HepG2 (cell line): Measurements from ENCODE around the gene AMZ1.

Experiments
- ARHGAP35 ChIP-seq: sonication (generic); formaldehyde crosslinking; IDR thresholded peaks from 2 replicates; pipeline ENCODE4 v1.9.0; 2022; ENCODE audit warnings: mild to moderate bottlenecking, inconsistent platforms, moderate library complexity, missing genetic modification reagents, borderline replicate concordance
- EZH2 ChIP-seq: conservative IDR thresholded peaks from 2 replicates; pipeline ENCODE4 v1.6.1; 2012; ENCODE audit warnings: mild to moderate bottlenecking, low read depth, low read length, moderate library complexity
- HNRNPLL ChIP-seq: fragments of 200-400 bp; formaldehyde crosslinking; IDR thresholded peaks from 2 replicates; pipeline ENCODE4 v1.6.1; 2017; ENCODE audit warnings: mild to moderate bottlenecking, low read depth, low read length; ENCODE audit not compliant: poor library complexity, severe bottlenecking
- POLR2AphosphoS5 ChIP-seq: IDR thresholded peaks from 2 replicates; pipeline ENCODE4 v1.6.1; 2012; ENCODE audit warnings: low read depth, low read length
- SMAD1 ChIP-seq: sonication (generic); formaldehyde crosslinking; IDR thresholded peaks from 2 replicates; pipeline ENCODE4 v1.4.0; 2020; ENCODE audit warnings: missing genetic modification reagents, low read depth, mild to moderate bottlenecking, borderline replicate concordance
- ZNF451 ChIP-seq: sonication (generic); formaldehyde crosslinking; IDR thresholded peaks from 2 replicates; pipeline ENCODE4 v1.5.0; 2020; ENCODE audit warnings: mild to moderate bottlenecking, missing genetic modification reagents

DNA sequence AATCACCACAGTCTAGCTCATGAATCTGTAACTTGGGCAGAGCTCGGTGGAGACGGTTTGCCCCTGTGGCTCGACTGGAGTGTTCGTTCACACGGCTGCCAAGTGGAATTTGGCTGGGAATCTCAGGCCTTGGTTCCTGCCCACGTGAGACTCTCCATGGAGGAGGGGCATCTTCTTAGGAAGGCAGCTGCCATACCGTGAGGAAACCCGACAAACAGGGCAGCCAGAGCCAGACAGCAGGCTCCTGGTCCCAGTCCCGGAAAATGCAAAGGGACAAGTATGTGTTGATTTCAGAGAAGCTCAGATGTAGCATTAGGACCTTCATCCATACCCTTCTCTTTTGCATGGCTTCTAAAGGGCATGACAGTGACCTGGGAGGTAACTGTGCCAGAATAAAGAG, 26.6 kb downstream of the AMZ1 start:
- TF ChIP-seq SMAD1 (CRISPR knock-in tag) = no peak
- TF ChIP-seq ARHGAP35 (CRISPR knock-in tag) = no peak
- no peak for TF ChIP-seq POLR2AphosphoS5
- TF ChIP-seq EZH2 = no peak
- no peak for TF ChIP-seq HNRNPLL
- no peak for TF ChIP-seq ZNF451
